Skin epidermis (tissue), 12 donors: ENCODE measurements around the gene ACOT9.

Source experiments
- H3K27ac ChIP-seq, 21 experiments: fragments of 200-600 bp; sonication (generic) in 11 of 21; one replicate each; pipeline ENCODE4 v1.5.0; 2020; ENCODE audit warnings: mild to moderate bottlenecking in 3 of 21, inconsistent platforms in 2 of 21, moderate library complexity in 2 of 21
- H3K4me3 ChIP-seq, 7 experiments: fragments of 200-600 bp; sonication (generic) in 2 of 7; one replicate each; pipeline ENCODE4 v1.5.0; 2020; ENCODE audit warnings: inconsistent platforms in 2 of 7, mild to moderate bottlenecking in 2 of 7, moderate library complexity in 1 of 7

The ACOT9 gene

DNA sequence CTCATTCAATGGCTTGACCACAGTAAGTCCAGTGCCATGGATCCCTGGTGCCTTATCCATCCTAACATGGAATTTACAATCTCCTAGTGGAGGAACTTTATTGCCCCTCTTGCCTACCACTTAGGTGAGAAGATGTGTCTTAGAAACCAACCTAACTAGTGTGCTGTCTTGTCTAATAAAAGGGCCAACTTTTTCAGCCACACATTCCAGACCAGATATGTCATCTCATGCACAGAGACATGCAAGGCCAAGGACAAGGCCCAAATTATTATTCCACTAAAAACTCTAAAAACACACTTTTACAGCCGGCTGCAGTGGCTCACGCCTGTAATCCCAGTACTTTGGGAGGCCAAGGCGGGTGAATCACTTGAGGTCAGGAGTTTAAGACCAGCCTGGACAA is 86.4 kb downstream of the ACOT9 start:
- H3K4me3 ChIP-seq, result no peak overlapping the region
- no peak overlapping the region for H3K27ac ChIP-seq

- no peak overlapping the region for H3K4me3 ChIP-seq
- H3K27ac ChIP-seq, result no peak overlapping the region
Measured at GRCh38 chrX:23656091-23656490, 87.0 kb downstream of the ACOT9 start.
